LNCaP clone FGC (cell line): Measurements from ENCODE around the gene ANKS3.

Source experiments
- DNase-seq: peaks from one replicate; pipeline ENCODE4 v3.0.0-alpha.2; 2011; ENCODE audit warnings: low read depth
- H3K4me3 ChIP-seq: 2 replicates; pipeline ENCODE4 v1.5.1; 2011; ENCODE audit warnings: mild to moderate bottlenecking, low read depth, low read length, control low read depth
- CTCF ChIP-seq: IDR thresholded peaks from 2 replicates; pipeline ENCODE4 v1.5.1; 2012; ENCODE audit warnings: mild to moderate bottlenecking; ENCODE audit not compliant: control insufficient read depth, insufficient read depth; ENCODE audit errors: extremely low read depth

The ANKS3 gene

GRCh38 chr16:4684058-4684715, 49.9 kb downstream of the ANKS3 start:
- no peak overlapping the region for H3K4me3 ChIP-seq
- no peak for TF ChIP-seq CTCF
- DNase-seq = no peak

- TF ChIP-seq CTCF = no peak
- no peak for DNase-seq
Measured at GRCh38 chr16:4683255-4684057, 50.6 kb downstream of the ANKS3 start.

DNA sequence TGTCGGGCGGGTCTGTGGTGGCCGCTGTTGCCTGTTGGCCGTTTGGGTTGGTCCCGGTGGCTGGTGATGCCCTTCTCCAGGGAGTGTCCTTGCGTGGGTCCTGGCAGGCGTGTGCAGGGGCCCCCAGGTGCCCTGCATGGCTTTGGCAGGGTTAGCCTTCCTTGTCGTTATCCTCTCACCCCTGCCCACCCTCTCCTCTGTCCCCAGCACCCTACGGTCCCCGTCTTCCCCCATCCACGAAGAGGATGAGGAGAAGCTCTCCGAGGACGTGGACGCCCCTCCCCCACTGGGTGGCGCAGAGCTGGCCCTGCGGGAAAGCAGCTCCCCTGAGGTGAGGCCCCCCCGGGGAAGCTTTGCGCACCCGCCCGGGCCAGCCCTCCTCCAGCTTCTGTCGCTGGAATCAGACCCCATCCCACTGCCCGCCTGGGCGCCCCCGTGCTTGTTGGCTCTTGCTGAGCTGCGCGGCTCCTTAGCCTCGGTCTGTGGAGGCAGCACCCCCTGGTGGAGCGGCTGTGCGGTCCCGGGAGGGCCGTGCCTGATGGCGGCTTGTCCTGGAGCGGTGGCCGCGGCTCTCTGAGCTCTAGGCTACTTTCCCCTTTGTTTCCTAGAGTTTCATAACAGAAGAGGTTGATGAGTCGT, 51.3 kb downstream of the ANKS3 start:
- TF ChIP-seq CTCF = peak; percentile 12; the same call in 1 of the 2 replicates
- no peak overlapping the region for H3K4me3 ChIP-seq
- no peak for DNase-seq

More at GRCh38 chr16:4683255-4684057, 50.6 kb downstream of the ANKS3 start:
- no peak overlapping the region for H3K4me3 ChIP-seq

- DNase-seq = no peak
- no peak overlapping the region for H3K4me3 ChIP-seq
- no peak for TF ChIP-seq CTCF
Measured at GRCh38 chr16:4682084-4682591, 51.9 kb downstream of the ANKS3 start.

- TF ChIP-seq CTCF = no peak
- peak overlapping the region; percentile 75 for H3K4me3 ChIP-seq
- no peak for DNase-seq
Measured at GRCh38 chr16:4681471-4682083, 52.5 kb downstream of the ANKS3 start.

- no peak for DNase-seq
- H3K4me3 ChIP-seq = peak overlapping the region; percentile 75
- no peak for TF ChIP-seq CTCF
Measured at GRCh38 chr16:4680673-4681470, 53.2 kb downstream of the ANKS3 start.
